Endodermal cell (in vitro differentiated cells): ENCODE measurements around the gene MAVS. TPM values are rescaled to one million over a fixed set of nuclear protein-coding genes. Genes with fewer than 3 reads are reported as not detected.

Experiments
- DNase-seq: peaks from one replicate; pipeline ENCODE4 v3.0.0-alpha.2; 2017
- H3K27ac ChIP-seq: 2 replicates; pipeline ENCODE4 v1.5.1; 2013; ENCODE audit warnings: mild to moderate bottlenecking, low read depth, low read length, moderate library complexity
- H3K27me3 ChIP-seq: 2 replicates; pipeline ENCODE4 v1.6.1; 2013; ENCODE audit warnings: mild to moderate bottlenecking, low read length, moderate library complexity; ENCODE audit not compliant: insufficient read depth, control insufficient read depth, poor library complexity, severe bottlenecking
- H3K36me3 ChIP-seq: 2 replicates; pipeline ENCODE4 v1.7.0; 2013; ENCODE audit warnings: mild to moderate bottlenecking, low read length, moderate library complexity; ENCODE audit not compliant: control insufficient read depth, insufficient read depth
- H3K4me1 ChIP-seq: one replicate; pipeline ENCODE4 v1.7.0; 2013; ENCODE audit warnings: low read length; ENCODE audit not compliant: control insufficient read depth, insufficient read depth
- H3K4me3 ChIP-seq: 2 replicates; pipeline ENCODE4 v1.5.1; 2013; ENCODE audit warnings: mild to moderate bottlenecking, low read length, moderate library complexity
- H3K9ac ChIP-seq: 2 replicates; pipeline ENCODE4 v1.6.1; 2013; ENCODE audit warnings: mild to moderate bottlenecking, low read length, moderate library complexity; ENCODE audit not compliant: poor library complexity, severe bottlenecking; ENCODE audit errors: extremely low read depth
- H3K9me3 ChIP-seq: 2 replicates; pipeline ENCODE4 v1.6.1; 2013; ENCODE audit warnings: mild to moderate bottlenecking, low read length, moderate library complexity; ENCODE audit not compliant: control insufficient read depth
- H3K27ac Mint-ChIP-seq: 2 replicates; pipeline ENCODE4 v1.8.0; 2020; ENCODE audit warnings: mixed read lengths
- H3K27me3 Mint-ChIP-seq: 2 replicates; pipeline ENCODE4 v1.8.0; 2021; ENCODE audit warnings: mild to moderate bottlenecking, mixed read lengths; ENCODE audit not compliant: insufficient read depth
- H3K36me3 Mint-ChIP-seq: 2 replicates; pipeline ENCODE4 v1.8.0; 2020; ENCODE audit warnings: low read depth, mixed read lengths
- H3K4me1 Mint-ChIP-seq: 2 replicates; pipeline ENCODE4 v1.8.0; 2020; ENCODE audit warnings: mixed read lengths
- H3K4me3 Mint-ChIP-seq: 2 replicates; pipeline ENCODE4 v1.8.0; 2020; ENCODE audit warnings: mild to moderate bottlenecking, moderate library complexity, mixed read lengths
- H3K9me3 Mint-ChIP-seq: 2 replicates; pipeline ENCODE4 v1.8.0; 2020; ENCODE audit warnings: mild to moderate bottlenecking, mixed read lengths
- WGBS, 2 experiments: methylation state at CpG; one replicate each; pipeline versions ENCODE4 v1.1.5 to v1.1.7; 2013; ENCODE audit warnings: missing lambda C conversion rate in 2 of 2, mixed read lengths in 1 of 2; ENCODE audit not compliant: insufficient coverage in 1 of 2, insufficient read length in 1 of 2; 5-methylcytosine and 5-hydroxymethylcytosine counted together
- total RNA-seq, 2 donors: library from RNA; stranded (reverse); fragmentation: NEBNext Ultra II Directional in 1 of 2; extraction: Animal tissue kit (Norgen Biotek cat#: 25700) in 1 of 2; gene quantifications; 2 replicates in 1 of 2; 3 replicates in 1 of 2; pipeline ENCODE4 v1.2.1, GENCODE V29; 2021
- TF ChIP-seq, protein P1 (sequence below): fragments of 200-600 bp; sonication (generic); conservative IDR thresholded peaks from 2 replicates; pipeline ENCODE4 v1.5.0; 2021; ENCODE audit warnings: antibody characterized with exemption, mild to moderate bottlenecking

MAVS gene
- total RNA-seq, 2 donors from 2014 or later, result 43.1 to 43.2 TPM

DNA sequence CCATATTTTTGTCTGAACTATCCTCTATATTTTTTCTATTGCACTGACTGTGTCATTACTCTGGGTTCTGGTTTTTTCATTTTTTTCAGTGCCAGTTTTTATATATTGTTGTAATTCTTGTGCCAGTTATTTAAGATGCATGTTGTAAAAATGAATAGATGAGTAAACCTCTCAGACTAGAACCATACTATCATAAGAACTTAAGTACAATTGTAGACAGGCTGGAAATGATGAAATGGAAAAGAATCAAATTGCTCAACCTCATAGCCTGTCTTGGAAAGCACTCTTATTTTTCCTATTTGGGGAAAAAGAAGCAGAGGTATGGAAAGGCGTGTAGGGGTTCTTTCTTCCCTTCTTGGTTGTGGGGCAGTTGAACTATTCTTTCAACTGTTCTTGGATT lies 72.7 kb downstream of the MAVS start:
- Mint-ChIP-seq H3K27me3 (no peaks in the 10 kb centered on the region), H3K9me3 (no peaks in the 10 kb centered on the region), H3K4me3 (no peak overlapping the region), H3K27ac (no peak overlapping the region), H3K36me3 (peaks cover 72% of the 10 kb centered on the region), H3K4me1 (peaks cover 7% of the 10 kb centered on the region)
- no peak for DNase-seq
- peak overlapping the region; percentile 13 for H3K27ac ChIP-seq
- no peak overlapping the region for H3K9ac ChIP-seq
- H3K4me1 ChIP-seq, result no peaks in the 10 kb centered on the region
- no peaks in the 10 kb centered on the region for H3K27me3 ChIP-seq
- TF ChIP-seq, protein P1, sequence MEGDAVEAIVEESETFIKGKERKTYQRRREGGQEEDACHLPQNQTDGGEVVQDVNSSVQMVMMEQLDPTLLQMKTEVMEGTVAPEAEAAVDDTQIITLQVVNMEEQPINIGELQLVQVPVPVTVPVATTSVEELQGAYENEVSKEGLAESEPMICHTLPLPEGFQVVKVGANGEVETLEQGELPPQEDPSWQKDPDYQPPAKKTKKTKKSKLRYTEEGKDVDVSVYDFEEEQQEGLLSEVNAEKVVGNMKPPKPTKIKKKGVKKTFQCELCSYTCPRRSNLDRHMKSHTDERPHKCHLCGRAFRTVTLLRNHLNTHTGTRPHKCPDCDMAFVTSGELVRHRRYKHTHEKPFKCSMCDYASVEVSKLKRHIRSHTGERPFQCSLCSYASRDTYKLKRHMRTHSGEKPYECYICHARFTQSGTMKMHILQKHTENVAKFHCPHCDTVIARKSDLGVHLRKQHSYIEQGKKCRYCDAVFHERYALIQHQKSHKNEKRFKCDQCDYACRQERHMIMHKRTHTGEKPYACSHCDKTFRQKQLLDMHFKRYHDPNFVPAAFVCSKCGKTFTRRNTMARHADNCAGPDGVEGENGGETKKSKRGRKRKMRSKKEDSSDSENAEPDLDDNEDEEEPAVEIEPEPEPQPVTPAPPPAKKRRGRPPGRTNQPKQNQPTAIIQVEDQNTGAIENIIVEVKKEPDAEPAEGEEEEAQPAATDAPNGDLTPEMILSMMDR, result no peak
- no peak overlapping the region for H3K4me3 ChIP-seq
- 100% methylated on average over 1 of the region's 1 CpG; no CpG with 5 or more reads in 1 of the 2 experiments for WGBS, 2 experiments
- H3K9me3 ChIP-seq, result no peaks in the 10 kb centered on the region
- H3K36me3 ChIP-seq, result peaks cover 87% of the 10 kb centered on the region

DNA sequence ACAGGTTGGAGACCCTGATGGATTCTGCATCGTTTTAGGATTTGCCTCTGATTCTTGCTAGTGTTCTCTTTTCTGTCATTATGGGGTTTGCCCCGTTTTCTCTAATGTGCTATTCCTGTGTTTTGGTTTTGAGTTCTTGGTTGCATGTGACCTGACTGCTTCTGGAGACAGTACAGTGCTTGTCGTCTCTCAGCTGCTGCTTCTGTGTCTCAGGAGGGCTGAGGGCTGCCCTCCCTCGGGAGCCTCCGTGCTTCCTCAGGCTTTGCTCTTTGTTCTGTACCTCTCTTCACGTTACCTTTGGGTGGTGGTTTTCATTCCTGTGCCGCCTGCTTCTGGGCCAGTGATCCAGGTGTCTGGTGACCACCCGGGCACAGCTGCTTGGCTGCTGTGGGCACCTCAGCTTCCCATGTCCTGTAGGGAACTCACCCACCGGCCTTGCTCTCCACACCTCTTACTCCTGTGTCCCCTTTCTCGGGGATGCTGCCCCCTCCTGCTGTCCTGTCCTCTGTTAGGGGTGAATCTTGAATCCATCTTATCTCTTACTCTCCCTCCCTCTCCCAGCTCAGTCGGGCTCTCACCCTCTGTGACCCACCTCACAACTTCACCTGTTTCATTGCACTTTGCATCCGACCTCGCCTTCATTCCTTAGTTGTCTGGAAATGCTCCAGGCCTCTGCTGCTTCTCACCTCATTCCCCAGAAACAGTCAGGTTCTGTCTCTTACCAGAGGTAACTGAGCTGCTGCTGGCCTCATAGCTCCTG lies 75.8 kb downstream of the MAVS start:
- H3K36me3 Mint-ChIP-seq, result peaks cover 54% of the 10 kb centered on the region
- Histone ChIP-seq H3K9me3 (no peaks in the 10 kb centered on the region), H3K9ac (no peak overlapping the region), H3K27me3 (no peaks in the 10 kb centered on the region), H3K27ac (peak overlapping the region; percentile 30), H3K4me3 (no peak overlapping the region), H3K4me1 (peaks cover 1% of the 10 kb centered on the region), H3K36me3 (peaks cover 69% of the 10 kb centered on the region)
- no peak for DNase-seq
- TF ChIP-seq, protein P1, result no peak
- peaks cover 25% of the 10 kb centered on the region for H3K4me1 Mint-ChIP-seq
- no peaks in the 10 kb centered on the region for H3K9me3 Mint-ChIP-seq
- H3K27ac Mint-ChIP-seq, result peak overlapping the region; percentile 77
- no peaks in the 10 kb centered on the region for H3K27me3 Mint-ChIP-seq
- no peak overlapping the region for H3K4me3 Mint-ChIP-seq
- WGBS, 2 experiments, result 93 to 96% methylated on average over 11 to 13 of the region's 13 CpGs

DNA sequence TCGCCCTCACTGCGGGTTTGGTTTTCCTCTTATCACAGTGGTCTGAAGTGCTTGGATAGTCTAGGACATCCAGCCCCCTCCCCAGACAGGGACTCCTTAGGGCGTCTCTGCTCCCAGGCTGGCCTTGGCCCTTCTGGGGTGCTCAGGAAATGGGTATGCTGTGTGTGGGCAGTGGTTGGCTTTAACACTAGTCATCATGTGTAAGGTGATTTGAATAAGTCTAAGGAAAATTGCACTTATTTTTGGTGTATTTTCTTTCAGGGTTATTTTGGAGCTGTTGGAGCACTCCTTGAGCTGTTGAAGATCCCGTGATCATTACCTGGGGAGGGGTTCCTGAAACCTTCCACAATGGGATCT lies 76.3 kb downstream of the MAVS start:
- H3K4me1 Mint-ChIP-seq, result peaks cover 26% of the 10 kb centered on the region
- WGBS, 2 experiments, result 93 to 94% methylated on average over 2 to 4 of the region's 4 CpGs
- no peaks in the 10 kb centered on the region for H3K9me3 Mint-ChIP-seq
- peak overlapping the region; percentile 77 for H3K27ac Mint-ChIP-seq
- DNase-seq, result no peak
- no peak overlapping the region for H3K4me3 Mint-ChIP-seq
- peaks cover 4% of the 10 kb centered on the region for H3K4me1 ChIP-seq
- no peaks in the 10 kb centered on the region for H3K27me3 ChIP-seq
- H3K27me3 Mint-ChIP-seq, result no peaks in the 10 kb centered on the region
- peaks cover 51% of the 10 kb centered on the region for H3K36me3 Mint-ChIP-seq
- H3K36me3 ChIP-seq, result peaks cover 71% of the 10 kb centered on the region
- no peaks in the 10 kb centered on the region for H3K9me3 ChIP-seq
- TF ChIP-seq, protein P1, result no peak
- no peak overlapping the region for H3K9ac ChIP-seq
- no peak overlapping the region for H3K4me3 ChIP-seq
- no peak overlapping the region for H3K27ac ChIP-seq
